CD4-positive, alpha-beta T cell treated with Interleukin-21 for 1 hour (primary cell): ENCODE measurements around the gene FBXO24.
"Not testable (repeated sequence)": the region's sequence is repeated elsewhere in the genome, so short reads cannot be mapped to it uniquely, and the experiment has no call there.

Experiments used
- DNase-seq: peaks from one replicate; pipeline ENCODE4 v3.0.0-alpha.2; 2020

The FBXO24 gene

DNA sequence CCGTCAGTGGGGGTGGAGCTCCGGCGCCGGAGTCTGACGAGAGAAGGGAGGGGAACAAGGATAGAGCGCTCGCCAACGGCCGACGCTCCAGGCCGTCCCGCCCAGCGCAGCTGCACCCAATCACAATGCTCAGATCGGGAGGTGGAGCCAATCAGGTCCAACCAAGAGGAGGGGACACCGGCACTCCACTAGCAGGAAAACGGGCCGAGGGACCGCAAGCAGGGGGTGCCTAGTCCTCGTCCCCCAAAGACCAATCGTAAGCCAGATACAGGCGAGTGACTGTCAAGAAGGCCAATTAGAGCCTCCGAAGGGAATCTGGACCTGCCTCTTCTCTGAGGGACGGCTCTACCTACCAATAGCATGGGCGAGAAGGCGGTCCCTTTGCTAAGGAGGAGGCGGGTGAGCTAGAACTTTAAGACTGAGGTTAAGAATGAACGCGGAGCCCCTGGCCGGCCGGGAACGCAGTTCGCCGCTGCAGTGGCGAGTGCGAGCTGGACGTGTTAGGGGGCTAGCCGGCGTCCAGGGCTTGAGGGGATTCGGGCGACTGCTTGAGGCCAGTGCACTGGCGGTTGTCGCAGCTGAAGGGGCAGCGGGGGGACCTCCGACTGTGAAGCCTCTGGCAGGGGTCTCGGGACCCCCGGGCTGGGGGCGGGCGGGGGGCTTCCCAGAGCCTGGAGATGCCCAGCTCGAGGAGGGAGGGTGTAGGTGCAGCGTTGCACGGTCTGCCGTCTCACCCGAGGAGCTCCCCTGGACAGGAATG lies at the start of gene FBXO24:
FBXO24 (plus strand) TSS at position 63 of the 760 bp plus-strand sequence; CDS start at position 361, 298 bp downstream.
- peak; percentile 100 for DNase-seq

DNA sequence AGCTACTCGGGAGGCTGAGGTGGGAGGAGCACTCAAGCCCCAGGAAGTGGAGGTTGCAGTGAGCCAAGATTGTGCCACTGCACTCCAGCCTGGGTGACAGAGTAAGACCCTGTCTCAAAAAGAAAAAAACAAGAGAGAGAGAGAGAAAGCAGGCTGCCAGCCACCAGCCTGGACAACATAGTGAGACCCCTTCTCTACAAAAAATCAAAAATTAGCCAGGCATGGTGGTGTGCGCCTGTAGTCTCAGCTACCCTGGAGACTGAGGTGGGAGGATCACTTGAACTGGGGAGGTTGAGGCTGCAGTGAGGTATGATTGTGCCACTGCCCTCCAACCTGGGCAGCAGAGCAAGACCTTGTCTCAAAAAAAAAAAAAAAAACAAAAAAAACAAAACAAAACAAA lies 49.4 kb upstream of the FBXO24 start:
- not testable (repeated sequence) for DNase-seq

DNA sequence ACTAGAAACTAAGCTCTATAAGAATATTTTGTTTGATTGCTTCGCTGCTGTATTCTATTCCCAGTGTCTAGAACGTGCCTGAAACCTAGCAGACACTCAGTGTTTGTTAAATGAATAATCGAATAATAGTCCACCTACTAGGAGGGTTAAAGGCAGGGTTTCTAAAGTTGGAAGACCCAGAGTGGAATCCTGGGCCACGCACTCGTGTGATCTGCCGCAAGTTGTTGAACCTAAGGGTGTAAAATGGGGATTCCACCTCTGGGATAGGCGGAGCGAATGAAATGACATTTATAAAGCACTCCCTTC lies 47.8 kb upstream of the FBXO24 start:
- DNase-seq = no peak

- peak; percentile 100 for DNase-seq
Measured at GRCh38 chr7:100538654-100539435, 47.3 kb upstream of the FBXO24 start, which contains the start of gene AGFG2. Gene AGFG2 (plus strand): TSS chr7:100539203. CDS start chr7:100539347, 144 bp downstream.

- DNase-seq = no peak
Measured at GRCh38 chr7:100539436-100540006, 46.6 kb upstream of the FBXO24 start.

DNA sequence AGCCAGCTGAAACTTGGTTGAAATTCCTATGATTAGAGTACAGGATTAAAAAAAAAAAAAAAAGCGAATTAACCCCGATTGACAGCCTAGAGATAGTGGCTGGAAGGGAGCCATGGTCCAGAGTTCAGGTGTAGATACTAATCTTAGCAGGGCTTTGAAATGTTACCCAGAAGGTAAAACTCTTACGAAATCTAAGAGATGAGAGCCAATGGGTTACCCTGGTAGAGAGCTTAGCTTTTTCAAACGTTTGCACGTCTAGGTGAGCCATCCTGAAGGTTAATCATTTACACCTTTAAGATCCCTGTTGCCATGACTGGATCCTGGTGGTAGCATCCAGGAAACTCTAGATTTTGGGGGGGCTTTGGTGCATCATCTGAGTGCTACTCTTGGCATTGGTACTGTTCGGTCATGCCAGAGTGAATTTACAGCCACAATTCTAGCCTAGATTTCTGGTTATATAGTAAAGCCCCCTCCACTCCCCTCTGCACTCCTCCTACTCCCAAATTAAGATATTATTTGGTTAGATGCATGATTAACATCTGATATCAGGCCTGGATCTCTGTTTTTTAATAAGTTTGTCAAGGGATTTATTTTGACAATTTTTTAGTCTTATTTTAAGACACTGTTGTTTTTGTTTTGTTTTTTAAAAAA lies 45.9 kb upstream of the FBXO24 start:
- DNase-seq = no peak

DNA sequence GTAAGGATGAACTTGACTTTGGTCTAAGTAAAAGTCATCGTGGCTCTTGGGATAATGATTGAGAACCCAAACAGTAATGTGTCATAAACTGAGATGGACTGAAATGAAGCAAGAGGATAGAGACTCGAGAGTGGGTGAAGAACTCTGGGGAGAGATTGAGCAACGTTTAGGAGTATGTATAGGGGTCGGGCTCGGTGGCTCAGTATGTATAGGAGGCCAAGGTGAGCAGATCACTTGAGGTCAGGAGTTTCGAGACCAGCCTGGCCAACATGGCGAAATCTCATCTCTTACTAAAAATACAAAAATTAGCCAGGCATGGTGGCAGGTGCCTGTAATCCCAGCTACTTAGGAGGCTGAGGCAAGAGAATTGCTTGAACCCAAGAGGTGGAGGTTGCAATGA lies 44.8 kb upstream of the FBXO24 start:
- not testable (repeated sequence) for DNase-seq

GRCh38 chr7:100543586-100543985 lies 42.5 kb upstream of the FBXO24 start:
- no peak for DNase-seq

GRCh38 chr7:100544386-100544785 lies 41.7 kb upstream of the FBXO24 start:
- no peak for DNase-seq

- DNase-seq = no peak
Measured at GRCh38 chr7:100544967-100545359, 41.2 kb upstream of the FBXO24 start.

DNA sequence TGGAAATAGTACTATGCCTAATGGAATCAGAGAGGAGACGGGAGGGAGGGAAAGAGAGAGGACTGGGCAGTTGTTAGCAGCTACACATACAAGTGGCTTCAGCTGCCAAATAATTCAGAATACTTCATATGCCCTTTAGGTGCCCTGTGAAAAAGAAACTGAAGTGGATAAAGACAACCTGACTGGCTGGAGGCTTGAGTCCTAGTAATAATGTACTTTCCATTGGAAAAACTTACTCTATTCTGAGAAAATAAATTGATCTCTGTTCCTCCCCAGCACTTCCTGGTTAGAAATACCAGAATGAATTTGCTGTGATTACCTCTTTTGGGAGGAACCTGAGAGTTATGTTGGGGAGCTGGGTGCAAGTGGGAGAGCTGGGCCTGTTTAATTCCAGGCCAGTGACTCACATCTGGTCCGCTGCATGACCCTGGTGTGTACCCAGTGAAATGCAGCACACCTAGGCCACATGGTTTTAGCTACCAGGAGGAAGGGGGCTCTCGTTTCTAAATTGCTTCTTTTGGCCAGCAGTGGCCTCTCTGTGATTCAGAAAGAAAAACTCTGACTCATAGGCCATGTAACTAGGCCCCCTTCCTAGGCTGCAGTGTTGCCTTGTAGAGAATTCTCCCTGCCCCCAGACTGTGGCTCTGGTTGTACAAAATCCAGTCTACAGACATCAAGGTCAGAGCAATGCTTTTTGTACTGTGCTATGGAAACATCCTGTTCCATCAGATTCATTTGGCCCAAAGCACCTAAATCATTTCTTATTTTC lies 40.6 kb upstream of the FBXO24 start:
- no peak for DNase-seq

DNA sequence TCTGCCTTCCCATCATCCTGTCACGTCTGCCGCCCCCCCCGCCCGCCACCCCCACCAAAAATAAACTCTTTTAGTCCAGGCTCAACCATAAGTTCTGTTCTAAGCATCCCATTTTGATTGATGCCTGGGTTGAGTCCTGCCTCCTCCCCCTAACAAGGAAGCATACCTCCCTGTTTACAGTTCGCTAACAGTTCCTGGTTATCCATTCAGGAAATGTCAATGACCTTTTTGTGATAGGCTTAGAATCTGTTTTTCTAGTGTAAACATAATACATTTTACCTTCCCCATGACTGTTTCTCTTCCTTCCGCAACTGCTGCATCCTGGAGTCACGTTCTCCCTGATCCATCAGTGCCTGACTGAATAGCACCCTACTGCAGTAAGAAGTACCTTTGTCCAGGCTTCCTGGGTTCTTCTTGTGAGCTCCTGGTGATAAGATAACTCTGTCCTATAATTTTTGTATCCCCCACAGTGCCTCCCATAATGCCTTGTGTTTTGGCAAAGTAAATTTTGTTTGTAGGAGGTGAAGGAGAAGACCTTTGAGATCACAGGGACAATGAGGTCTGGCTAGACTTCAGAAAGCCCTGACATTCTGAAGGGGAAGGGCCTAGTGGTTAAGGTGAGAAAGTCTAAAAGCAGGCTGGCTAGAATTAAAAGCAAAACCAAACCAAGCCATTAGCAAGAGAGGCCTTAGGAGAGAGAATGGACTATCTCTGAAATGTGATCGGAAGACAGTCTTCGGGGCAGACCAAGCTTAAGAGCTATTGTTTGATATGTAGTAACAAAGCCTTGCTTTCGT lies 39.8 kb upstream of the FBXO24 start:
- peak; percentile 72 for DNase-seq

GRCh38 chr7:100546926-100547800 lies 39.0 kb upstream of the FBXO24 start:
- DNase-seq = no peak

GRCh38 chr7:100547872-100548271 lies 38.3 kb upstream of the FBXO24 start:
- no peak for DNase-seq

DNA sequence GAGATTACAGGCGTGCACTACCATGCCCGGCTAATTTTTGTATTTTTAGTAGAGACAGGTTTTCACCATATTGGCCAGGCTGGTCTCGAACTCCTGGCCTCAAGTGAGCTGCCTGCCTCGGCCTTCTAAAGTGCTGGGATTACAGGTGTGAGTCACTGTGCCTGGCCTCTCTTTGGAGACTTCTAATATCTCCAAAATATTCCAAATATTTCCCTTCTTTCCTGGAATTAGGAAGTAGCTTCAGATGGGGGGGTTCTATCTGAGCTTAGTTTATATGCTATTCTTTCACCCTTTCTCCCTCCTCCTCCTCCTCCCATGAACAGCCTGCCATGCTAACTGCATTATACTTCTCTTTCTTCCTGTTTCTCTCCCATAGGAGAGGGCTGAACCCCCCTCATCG lies 37.7 kb upstream of the FBXO24 start:
- not testable (repeated sequence) for DNase-seq

DNA sequence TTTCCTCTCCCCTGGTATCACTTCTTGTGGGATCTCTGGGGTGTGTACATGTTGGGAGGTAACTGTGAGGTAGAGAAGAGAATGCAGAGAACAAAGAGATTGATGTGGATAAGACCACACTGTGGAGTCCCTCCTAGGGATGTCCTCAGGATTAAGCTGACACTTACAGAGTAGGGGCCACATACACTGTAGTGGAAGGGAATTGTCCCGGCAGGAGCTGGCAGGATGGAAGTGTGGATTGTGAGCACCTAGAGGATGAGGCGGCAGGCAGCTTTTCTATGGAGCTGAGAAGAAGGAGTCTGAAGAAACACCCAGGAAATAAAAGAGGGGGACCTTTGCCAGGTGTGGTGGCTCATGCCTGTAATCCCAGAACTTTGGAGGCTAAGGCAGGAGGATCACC lies 33.6 kb upstream of the FBXO24 start:
- no peak for DNase-seq

- DNase-seq = no peak
Measured at GRCh38 chr7:100553032-100553431, 33.1 kb upstream of the FBXO24 start.

- DNase-seq = no peak
Measured at GRCh38 chr7:100555701-100556100, 30.4 kb upstream of the FBXO24 start.

DNA sequence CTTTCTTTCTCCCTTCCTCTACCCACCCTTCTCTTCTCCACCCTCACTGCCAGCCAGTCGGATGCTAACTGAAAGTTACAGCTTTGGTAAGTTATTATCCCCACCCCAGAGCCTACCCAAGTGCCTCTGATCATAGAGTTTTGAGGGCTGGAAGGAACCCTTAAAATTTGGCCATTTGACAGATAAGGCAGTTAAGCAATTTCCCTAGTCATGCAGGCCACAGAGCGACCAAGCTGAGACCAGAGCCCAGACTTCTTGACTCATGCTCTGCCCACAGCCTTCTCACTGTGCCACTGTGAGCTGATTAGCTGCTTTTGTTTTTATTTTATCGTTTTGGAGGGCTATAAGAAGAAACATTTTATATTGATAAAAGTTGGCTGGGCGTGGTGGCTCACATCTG lies 29.6 kb upstream of the FBXO24 start:
- no peak for DNase-seq

- no peak for DNase-seq
Measured at GRCh38 chr7:100559127-100559526, 27.0 kb upstream of the FBXO24 start.
